B cell (primary cell): Measurements from ENCODE around the gene SLC29A3.

Experiments
- EZH2 ChIP-seq: IDR thresholded peaks from 2 replicates; pipeline ENCODE4 v1.6.1; 2012; ENCODE audit warnings: borderline replicate concordance, low read depth, mild to moderate bottlenecking, moderate library complexity, low read length; ENCODE audit not compliant: insufficient read depth, poor library complexity, severe bottlenecking
- TF ChIP-seq, protein P1 (sequence below): fragments of 200-600 bp; IDR thresholded peaks from one replicate; pipeline ENCODE4 v1.8.0; 2022; ENCODE audit warnings: antibody characterized with exemption, mild to moderate bottlenecking

GRCh38 chr10:71337219-71337701 is 18.2 kb downstream of the SLC29A3 start:
- TF ChIP-seq, protein P1, sequence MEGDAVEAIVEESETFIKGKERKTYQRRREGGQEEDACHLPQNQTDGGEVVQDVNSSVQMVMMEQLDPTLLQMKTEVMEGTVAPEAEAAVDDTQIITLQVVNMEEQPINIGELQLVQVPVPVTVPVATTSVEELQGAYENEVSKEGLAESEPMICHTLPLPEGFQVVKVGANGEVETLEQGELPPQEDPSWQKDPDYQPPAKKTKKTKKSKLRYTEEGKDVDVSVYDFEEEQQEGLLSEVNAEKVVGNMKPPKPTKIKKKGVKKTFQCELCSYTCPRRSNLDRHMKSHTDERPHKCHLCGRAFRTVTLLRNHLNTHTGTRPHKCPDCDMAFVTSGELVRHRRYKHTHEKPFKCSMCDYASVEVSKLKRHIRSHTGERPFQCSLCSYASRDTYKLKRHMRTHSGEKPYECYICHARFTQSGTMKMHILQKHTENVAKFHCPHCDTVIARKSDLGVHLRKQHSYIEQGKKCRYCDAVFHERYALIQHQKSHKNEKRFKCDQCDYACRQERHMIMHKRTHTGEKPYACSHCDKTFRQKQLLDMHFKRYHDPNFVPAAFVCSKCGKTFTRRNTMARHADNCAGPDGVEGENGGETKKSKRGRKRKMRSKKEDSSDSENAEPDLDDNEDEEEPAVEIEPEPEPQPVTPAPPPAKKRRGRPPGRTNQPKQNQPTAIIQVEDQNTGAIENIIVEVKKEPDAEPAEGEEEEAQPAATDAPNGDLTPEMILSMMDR = no peak
- no peak for TF ChIP-seq EZH2
